ENCODE measurements around the gene SULT1A2.
"Not testable (repeated sequence)": the region's sequence is repeated elsewhere in the genome, so short reads cannot be mapped to it uniquely, and the experiment has no call there.

SULT1A2 gene

GRCh38 chr16:28596840-28597691, at the start of gene SULT1A2:
TSS of gene SULT1A2 (minus strand) at chr16:28597050. CDS start at chr16:28595930, 1,120 bp downstream.
- no peak for DNase-seq (ENCODE audit: low spot score)

GRCh38 chr16:28639959-28640358, 43.1 kb upstream of the SULT1A2 start:
- not testable (repeated sequence) for DNase-seq (ENCODE audit: low spot score)

DNA sequence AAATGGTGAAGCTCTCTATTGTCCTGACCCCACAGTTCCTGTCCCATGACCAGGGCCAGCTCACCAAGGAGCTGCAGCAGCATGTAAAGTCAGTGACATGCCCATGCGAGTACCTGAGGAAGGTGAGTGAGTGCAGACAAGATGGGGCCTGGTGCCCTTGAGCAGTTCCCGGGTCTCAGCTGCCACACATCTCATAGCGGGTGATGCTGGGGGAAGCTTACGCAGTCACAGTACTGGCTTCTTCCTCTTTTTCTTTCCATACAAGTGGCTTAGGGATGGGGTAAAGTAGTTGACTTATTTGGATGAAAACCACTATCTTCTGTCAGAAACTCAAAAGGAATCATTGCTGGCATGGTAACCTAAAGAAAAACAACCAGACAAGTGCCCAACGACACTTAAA, 41.5 kb upstream of the SULT1A2 start:
- DNase-seq (ENCODE audit: low spot score), result not testable (repeated sequence)

- not testable (repeated sequence) for DNase-seq (ENCODE audit: low spot score)
Measured at GRCh38 chr16:28637765-28638164, 40.9 kb upstream of the SULT1A2 start, which contains the start of gene NPIPB8. TSS of gene NPIPB8 (plus strand) at chr16:28638065. CDS start at chr16:28638361, 296 bp downstream.

DNA sequence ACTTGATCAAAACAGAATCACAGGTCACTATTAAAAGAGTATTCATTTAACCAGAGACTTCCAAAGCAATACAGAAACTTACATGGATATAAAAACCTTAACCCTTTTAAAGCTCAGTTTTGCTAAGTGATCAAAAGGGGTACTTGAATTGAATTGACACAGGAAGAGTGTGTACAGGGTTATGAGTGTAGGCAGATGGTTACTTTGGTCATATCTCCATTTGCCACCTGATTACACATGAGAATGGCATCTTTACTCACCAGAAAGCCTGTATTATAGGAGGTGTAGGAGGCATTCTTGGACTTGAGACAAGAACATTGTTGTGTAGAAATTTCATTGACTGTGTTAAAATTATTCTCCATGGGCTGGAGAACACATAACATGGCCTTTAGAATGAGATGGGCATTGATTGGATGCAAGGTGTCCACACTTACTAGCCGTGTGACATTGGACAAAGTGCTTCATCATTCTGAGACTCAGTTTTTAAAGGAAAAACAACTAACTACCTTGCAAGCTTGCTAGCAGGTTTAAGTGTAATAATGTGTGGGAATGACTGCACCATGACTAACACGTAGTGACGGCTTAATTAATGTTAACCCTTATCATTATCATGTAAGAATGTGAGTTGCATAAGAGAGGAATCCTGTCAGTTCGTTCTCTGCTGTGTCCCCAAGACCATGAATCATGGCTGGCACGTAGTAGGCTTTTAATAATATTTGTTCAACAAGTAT, 39.4 kb upstream of the SULT1A2 start:
- not testable (repeated sequence) for DNase-seq (ENCODE audit: low spot score)

GRCh38 chr16:28630905-28631304, 34.1 kb upstream of the SULT1A2 start:
- DNase-seq (ENCODE audit: low spot score), result not testable (repeated sequence)

- DNase-seq (ENCODE audit: low spot score), result peak; percentile 55
Measured at GRCh38 chr16:28623172-28623711, 26.4 kb upstream of the SULT1A2 start.

GRCh38 chr16:28622532-28623171, 25.8 kb upstream of the SULT1A2 start:
- DNase-seq (ENCODE audit: low spot score), result not testable (repeated sequence)

DNA sequence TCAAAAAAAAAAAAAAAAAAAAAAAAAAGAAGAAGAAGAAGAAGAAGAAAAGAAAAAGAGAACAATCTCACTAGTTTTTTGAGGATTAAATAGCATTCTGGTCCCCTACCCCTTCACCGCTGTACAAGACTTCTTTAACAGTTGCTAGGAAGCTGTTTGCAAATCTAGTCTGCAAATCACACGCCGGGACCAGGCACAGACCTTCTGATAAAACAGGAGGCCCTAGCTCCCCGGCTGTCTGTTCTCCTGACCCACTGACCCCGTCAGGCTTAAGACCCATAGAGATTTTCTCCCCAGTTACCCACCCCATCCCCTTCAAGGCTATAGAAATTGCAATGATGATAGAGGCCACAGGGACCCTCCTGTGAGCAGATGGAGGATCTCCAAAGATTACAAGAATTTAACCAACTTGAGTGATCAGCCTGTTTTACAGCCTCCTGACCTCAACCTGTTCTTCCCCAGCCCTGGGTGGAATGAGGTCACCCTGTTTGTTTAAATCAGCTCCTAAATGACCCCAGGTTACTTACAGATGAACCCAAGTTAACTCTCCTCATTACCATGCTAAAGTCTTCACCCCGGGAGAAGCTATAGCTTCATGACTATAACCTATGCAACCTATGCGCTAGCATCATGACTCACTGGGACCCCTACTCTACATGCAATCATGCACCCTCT, 24.8 kb upstream of the SULT1A2 start:
- DNase-seq (ENCODE audit: low spot score), result no peak

- DNase-seq (ENCODE audit: low spot score), result not testable (repeated sequence)
Measured at GRCh38 chr16:28620316-28620715, 23.5 kb upstream of the SULT1A2 start.

GRCh38 chr16:28617874-28618273, 21.0 kb upstream of the SULT1A2 start:
- DNase-seq (ENCODE audit: low spot score), result no peak

- no peak for DNase-seq (ENCODE audit: low spot score)
Measured at GRCh38 chr16:28616636-28617035, 19.8 kb upstream of the SULT1A2 start.

DNA sequence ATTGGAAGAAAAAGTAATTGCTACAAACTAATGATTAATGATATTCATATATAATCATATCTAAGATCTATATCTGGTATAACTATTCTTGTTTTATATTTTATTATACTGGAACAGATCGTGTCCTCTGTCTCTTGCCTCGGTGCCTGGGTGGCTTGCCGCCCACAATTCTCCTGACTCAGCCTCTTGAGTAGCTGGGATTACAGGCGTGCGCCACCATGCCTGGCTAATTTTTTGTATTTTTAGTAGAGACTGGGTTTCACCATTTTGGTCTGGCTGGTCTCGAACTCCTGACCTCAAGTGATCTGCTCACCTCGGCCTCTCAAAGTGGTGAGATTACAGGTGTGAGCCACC, 19.4 kb upstream of the SULT1A2 start:
- not testable (repeated sequence) for DNase-seq (ENCODE audit: low spot score)

DNA sequence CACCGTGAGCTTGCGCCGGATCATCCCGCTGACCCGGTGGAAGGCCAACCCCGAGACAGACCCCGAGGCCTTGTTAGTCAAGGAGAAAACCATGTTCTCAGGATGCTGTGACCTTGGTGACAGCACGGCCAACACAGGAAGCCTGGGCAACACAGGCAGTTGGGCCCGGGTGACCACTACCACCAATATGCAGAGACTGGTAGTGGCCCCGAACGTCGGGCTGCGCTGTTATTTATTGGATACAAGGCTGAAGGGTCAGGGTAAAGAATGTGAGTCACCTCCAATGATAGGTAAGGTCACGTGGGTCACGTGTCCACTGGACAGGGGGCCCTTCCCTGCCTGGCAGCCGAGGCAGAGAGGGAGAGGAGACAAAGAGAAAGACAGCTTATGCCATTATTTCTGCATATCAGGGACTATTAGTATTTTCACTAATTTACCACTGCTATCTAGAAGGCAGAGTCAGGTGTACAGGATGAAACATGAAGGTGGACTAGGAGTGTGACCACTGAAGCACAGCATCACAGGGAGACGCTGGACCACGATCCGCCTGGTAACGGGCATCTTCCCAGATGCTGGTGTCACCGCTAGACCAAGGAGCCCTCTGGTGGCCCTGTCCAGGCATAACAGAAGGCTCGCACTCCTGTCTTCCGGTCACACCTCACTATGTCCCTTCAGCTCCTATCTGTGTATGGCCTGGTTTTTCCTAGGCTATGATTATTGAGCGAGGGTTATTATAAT, 18.8 kb upstream of the SULT1A2 start:
- DNase-seq (ENCODE audit: low spot score), result peak; percentile 31

DNA sequence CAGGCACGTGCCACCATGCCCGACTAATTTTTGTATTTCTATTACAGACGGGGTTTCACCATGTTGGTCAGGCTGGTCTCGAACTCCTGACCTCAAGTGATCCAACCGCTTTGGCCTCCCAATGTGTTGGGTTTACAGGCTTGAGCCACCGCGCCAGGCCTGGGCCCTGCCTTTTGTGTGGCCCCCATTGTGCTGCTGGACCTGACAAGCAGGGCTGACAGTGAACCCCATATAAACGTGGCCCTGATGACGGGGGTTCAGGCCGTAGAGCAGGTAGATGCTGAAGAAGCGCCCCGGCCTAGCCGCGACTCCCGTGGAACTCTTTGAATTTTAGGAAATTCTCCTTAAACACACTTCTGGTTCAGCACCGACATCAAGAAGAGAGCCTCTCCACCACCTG, 17.7 kb upstream of the SULT1A2 start:
- not testable (repeated sequence) for DNase-seq (ENCODE audit: low spot score)

GRCh38 chr16:28613912-28614311, 17.1 kb upstream of the SULT1A2 start:
- DNase-seq (ENCODE audit: low spot score), result not testable (repeated sequence)

- not testable (repeated sequence) for DNase-seq (ENCODE audit: low spot score)
Measured at GRCh38 chr16:28612359-28613280, 15.8 kb upstream of the SULT1A2 start.

- DNase-seq (ENCODE audit: low spot score), result no peak
Measured at GRCh38 chr16:28610595-28611191, 13.8 kb upstream of the SULT1A2 start.
